ENCODE data around the gene PSMB5. TPM values are rescaled to one million over a fixed set of nuclear protein-coding genes. Genes with fewer than 3 reads are reported as not detected.

PSMB5 gene
- total RNA-seq, 1 experiment from 2014 or later: 224 TPM

- no peaks in the 10 kb centered on the region for H3K27me3 Mint-ChIP-seq (ENCODE audit: low read depth)
- H3K36me3 Mint-ChIP-seq: peaks cover 19% of the 10 kb centered on the region
- H3K9me3 Mint-ChIP-seq: no peaks in the 10 kb centered on the region
- H3K27ac Mint-ChIP-seq: peak overlapping the region; percentile 93
- H3K4me3 Mint-ChIP-seq: no peak overlapping the region
- ATAC-seq (no peak), DNase-seq (ENCODE audit: low spot score) (no peak)
- H3K4me1 Mint-ChIP-seq: peaks cover 16% of the 10 kb centered on the region
- ChIA-PET POLR2A (interaction anchor here (1.0 kb wide), 1 partner anchor 22 kb away, joined by 3 read pairs; no protein-coding TSS in a partner anchor), CTCF (interaction anchor here (0.7 to 3.9 kb wide), 7 partner anchors 8 to 57 kb away, joined by 3 to 24 read pairs (median 4); partner anchors contain the start of gene AJUBA)
- TF ChIP-seq AR (CRISPR knock-in tag; IDR thresholded peaks at IDR 0.05) (no peak), FOXJ3 (CRISPR knock-in tag; IDR thresholded peaks at IDR 0.05; ENCODE audit: borderline replicate concordance) (no peak), ZBTB21 (CRISPR knock-in tag; IDR thresholded peaks at IDR 0.05; ENCODE audit: borderline replicate concordance) (no peak), HMGXB4 (CRISPR knock-in tag; IDR thresholded peaks at IDR 0.05) (no peak), ZNF425 (CRISPR knock-in tag; conservative IDR thresholded peaks at IDR 0.05) (no peak), ZNF263 (CRISPR knock-in tag; IDR thresholded peaks at IDR 0.05; ENCODE audit: low read depth) (no peak), CREM (CRISPR knock-in tag; IDR thresholded peaks at IDR 0.05) (no peak), GABPB1 (CRISPR knock-in tag; IDR thresholded peaks at IDR 0.05) (no peak), ZNF219 (CRISPR knock-in tag; IDR thresholded peaks at IDR 0.05; ENCODE audit: borderline replicate concordance) (no peak), PREB (CRISPR knock-in tag; IDR thresholded peaks at IDR 0.05; ENCODE audit: borderline replicate concordance) (no peak)
Observed at GRCh38 chr14:23021434-23021833, 13.3 kb downstream of the PSMB5 start.

- DNase-seq (ENCODE audit: low spot score): no peak
- Mint-ChIP-seq H3K9me3 (no peaks in the 10 kb centered on the region), H3K4me1 (peaks cover 12% of the 10 kb centered on the region), H3K27me3 (ENCODE audit: low read depth) (no peaks in the 10 kb centered on the region), H3K36me3 (peaks cover 10% of the 10 kb centered on the region), H3K4me3 (no peak overlapping the region), H3K27ac (peak overlapping the region; percentile 93)
- POLR2A ChIA-PET: interaction anchor here (1.0 kb wide), 1 partner anchor 23 kb away, joined by 3 read pairs; no protein-coding TSS in a partner anchor
- CTCF ChIA-PET: interaction anchor here (0.7 to 2.8 kb wide), 5 partner anchors 26 to 39 kb away, joined by 3 to 16 read pairs (median 5); partner anchors contain the start of gene AJUBA
- ATAC-seq: no peak
- TF ChIP-seq PRRX2 (CRISPR knock-in tag; IDR thresholded peaks at IDR 0.05) (no peak), GTF2I (CRISPR knock-in tag; conservative IDR thresholded peaks at IDR 0.05) (no peak), ZNF317 (CRISPR knock-in tag; IDR thresholded peaks at IDR 0.05; ENCODE audit: borderline replicate concordance, low read depth) (no peak), IRF1 (CRISPR knock-in tag; IDR thresholded peaks at IDR 0.05) (no peak), OVOL2 (CRISPR knock-in tag; IDR thresholded peaks at IDR 0.05; ENCODE audit: borderline replicate concordance) (no peak), ERG (CRISPR knock-in tag; IDR thresholded peaks at IDR 0.05) (no peak), ZBTB21 (CRISPR knock-in tag; IDR thresholded peaks at IDR 0.05; ENCODE audit: borderline replicate concordance) (no peak), IRF2 (CRISPR knock-in tag; IDR thresholded peaks at IDR 0.05; ENCODE audit: borderline replicate concordance, low read depth) (no peak), NFE2L1 (CRISPR knock-in tag; IDR thresholded peaks at IDR 0.05) (no peak), HMGA2 (CRISPR knock-in tag; IDR thresholded peaks at IDR 0.05) (no peak), ZNF263 (CRISPR knock-in tag; IDR thresholded peaks at IDR 0.05; ENCODE audit: low read depth) (no peak), SOX15 (CRISPR knock-in tag; IDR thresholded peaks at IDR 0.05) (no peak), CDX4 (CRISPR knock-in tag; IDR thresholded peaks at IDR 0.05; ENCODE audit: borderline replicate concordance) (no peak), ATF1 (CRISPR knock-in tag; IDR thresholded peaks at IDR 0.05) (no peak)
Observed at GRCh38 chr14:23020143-23021128, 14.3 kb downstream of the PSMB5 start.
